Vagina (tissue), 2 donors: ENCODE data around the gene ASPSCR1. TPM values are rescaled to one million over a fixed set of nuclear protein-coding genes. Genes with fewer than 3 reads are reported as not detected.

Experiments used
- DNase-seq, 2 donors: peaks; one replicate each; pipeline ENCODE4 v3.0.0-alpha.2; 2017; ENCODE audit errors: extremely low spot score in 2 of 2
- H3K27ac ChIP-seq: fragments of 200-600 bp; sonication (generic); one replicate; pipeline ENCODE4 v1.5.1; 2019
- H3K27me3 ChIP-seq: fragments of 200-600 bp; sonication (generic); one replicate; pipeline ENCODE4 v1.5.1; 2019
- H3K36me3 ChIP-seq, 2 donors: fragments of 200-600 bp; sonication (generic); one replicate each; pipeline ENCODE4 v1.5.1; 2017 to 2019
- H3K4me1 ChIP-seq: fragments of 200-600 bp; sonication (generic); one replicate; pipeline ENCODE4 v1.5.1; 2019
- H3K4me3 ChIP-seq, 2 donors: fragments of 200-600 bp; sonication (generic); 1 replicate in 1 of 2; 2 replicates in 1 of 2; pipeline ENCODE4 v1.5.1; 2016 to 2019
- H3K9me3 ChIP-seq: fragments of 200-600 bp; sonication (generic); one replicate; pipeline ENCODE4 v1.5.1; 2019
- CTCF ChIP-seq, 3 experiments: fragments of 450-650 bp in 2 of 3; fragments of 200-600 bp in 1 of 3; sonication (generic) in 1 of 3; IDR thresholded peaks; one replicate each; pipeline ENCODE4 v1.5.1; 2017 to 2019; ENCODE audit warnings: antibody characterized with exemption in 3 of 3, mild to moderate bottlenecking in 2 of 3, moderate library complexity in 2 of 3
- POLR2A ChIP-seq, 2 donors: fragments of 450-650 bp; IDR thresholded peaks; one replicate each; pipeline ENCODE4 v1.6.1; 2017; ENCODE audit warnings: antibody characterized with exemption in 2 of 2, mild to moderate bottlenecking in 2 of 2, moderate library complexity in 2 of 2
- POLR2AphosphoS5 ChIP-seq, 2 donors: sonication (generic); formaldehyde crosslinking; IDR thresholded peaks; one replicate each; pipeline ENCODE4 v1.9.0; 2017; ENCODE audit warnings: antibody characterized with exemption in 2 of 2, mild to moderate bottlenecking in 2 of 2, low read depth in 1 of 2; ENCODE audit not compliant: insufficient read depth in 1 of 2
- intact Hi-C: fragments of 100-400 bp; cut with DNase I; formaldehyde crosslinking; loops from one replicate; pipeline ENCODE4 v1.15.1; 2023
- total RNA-seq: library from RNA; depleted of rRNA; stranded (reverse); fragments of >200 nt; gene quantifications from one replicate; pipeline ENCODE4 v1.2.3, GENCODE V29; 2016

ASPSCR1 gene
- total RNA-seq, 1 donor from 2014 or later = 31.2 TPM

- no peaks in the 10 kb centered on the region for H3K36me3 ChIP-seq
- H3K27me3 ChIP-seq = no peaks in the 10 kb centered on the region
- no peaks in the 10 kb centered on the region for H3K9me3 ChIP-seq
- H3K4me1 ChIP-seq = peaks cover 50% of the 10 kb centered on the region
- H3K27ac ChIP-seq = peak overlapping the region; percentile 74
- H3K4me3 ChIP-seq = no peak overlapping the region
- DNase-seq = no peak
- intact Hi-C loops = no loop called here
- TF ChIP-seq POLR2A (IDR thresholded peaks at IDR 0.05) (no peak), POLR2AphosphoS5 (IDR thresholded peaks at IDR 0.05; ENCODE audit: insufficient read depth in 1 of 2, low read depth in 1 of 2) (no peak)
Measured at GRCh38 chr17:82004517-82005455, 27.4 kb downstream of the ASPSCR1 start.

- H3K27me3 ChIP-seq = no peaks in the 10 kb centered on the region
- H3K4me1 ChIP-seq = peaks cover 50% of the 10 kb centered on the region
- H3K9me3 ChIP-seq = no peaks in the 10 kb centered on the region
- intact Hi-C loops = no loop called here
- no peak for DNase-seq
- TF ChIP-seq POLR2A (IDR thresholded peaks at IDR 0.05) (no peak), CTCF (IDR thresholded peaks at IDR 0.05) (no peak), POLR2AphosphoS5 (IDR thresholded peaks at IDR 0.05; ENCODE audit: insufficient read depth in 1 of 2, low read depth in 1 of 2) (no peak)
- no peak overlapping the region for H3K4me3 ChIP-seq
- H3K27ac ChIP-seq = no peak overlapping the region
- no peaks in the 10 kb centered on the region for H3K36me3 ChIP-seq
Measured at GRCh38 chr17:82005701-82006348, 28.4 kb downstream of the ASPSCR1 start.

- Histone ChIP-seq H3K4me1 (peaks cover 50% of the 10 kb centered on the region), H3K27ac (peak overlapping the region; percentile 51), H3K4me3 (no peak overlapping the region), H3K9me3 (no peaks in the 10 kb centered on the region), H3K27me3 (no peaks in the 10 kb centered on the region), H3K36me3 (no peaks in the 10 kb centered on the region)
- intact Hi-C loops = no loop called here
- TF ChIP-seq POLR2AphosphoS5 (IDR thresholded peaks at IDR 0.05; ENCODE audit: insufficient read depth in 1 of 2, low read depth in 1 of 2) = peak in 1 of 2 donors; percentile 24
- TF ChIP-seq CTCF (IDR thresholded peaks at IDR 0.05) = no peak
- DNase-seq = no peak
Measured at GRCh38 chr17:82006468-82007227, 29.2 kb downstream of the ASPSCR1 start.

- peaks cover 53% of the 10 kb centered on the region for H3K4me1 ChIP-seq
- TF ChIP-seq POLR2AphosphoS5 (IDR thresholded peaks at IDR 0.05; ENCODE audit: insufficient read depth in 1 of 2, low read depth in 1 of 2) (no peak), CTCF (IDR thresholded peaks at IDR 0.05) (no peak), POLR2A (IDR thresholded peaks at IDR 0.05) (no peak)
- H3K36me3 ChIP-seq = no peaks in the 10 kb centered on the region
- no peak overlapping the region for H3K4me3 ChIP-seq
- intact Hi-C loops = no loop called here
- no peaks in the 10 kb centered on the region for H3K9me3 ChIP-seq
- H3K27ac ChIP-seq = no peak overlapping the region
- no peaks in the 10 kb centered on the region for H3K27me3 ChIP-seq
- no peak for DNase-seq
Measured at GRCh38 chr17:82007228-82007494, 29.7 kb downstream of the ASPSCR1 start.

- TF ChIP-seq POLR2A (IDR thresholded peaks at IDR 0.05) = no peak
- no peak for TF ChIP-seq CTCF (IDR thresholded peaks at IDR 0.05)
- TF ChIP-seq POLR2AphosphoS5 (IDR thresholded peaks at IDR 0.05; ENCODE audit: insufficient read depth in 1 of 2, low read depth in 1 of 2) = no peak
- Histone ChIP-seq H3K4me1 (peaks cover 55% of the 10 kb centered on the region), H3K27ac (no peak overlapping the region), H3K36me3 (no peaks in the 10 kb centered on the region), H3K27me3 (no peaks in the 10 kb centered on the region), H3K4me3 (no peak overlapping the region), H3K9me3 (no peaks in the 10 kb centered on the region)
- no peak for DNase-seq
- intact Hi-C loops = no loop called here
Measured at GRCh38 chr17:82007495-82008257, 30.2 kb downstream of the ASPSCR1 start.
